Measurements from ENCODE around the gene MAK. TPM values are rescaled to one million over a fixed set of nuclear protein-coding genes. Genes with fewer than 3 reads are reported as not detected.

MAK gene
- total RNA-seq, 2 experiments from 2014 or later = 0.10 TPM; not detected in 1

DNA sequence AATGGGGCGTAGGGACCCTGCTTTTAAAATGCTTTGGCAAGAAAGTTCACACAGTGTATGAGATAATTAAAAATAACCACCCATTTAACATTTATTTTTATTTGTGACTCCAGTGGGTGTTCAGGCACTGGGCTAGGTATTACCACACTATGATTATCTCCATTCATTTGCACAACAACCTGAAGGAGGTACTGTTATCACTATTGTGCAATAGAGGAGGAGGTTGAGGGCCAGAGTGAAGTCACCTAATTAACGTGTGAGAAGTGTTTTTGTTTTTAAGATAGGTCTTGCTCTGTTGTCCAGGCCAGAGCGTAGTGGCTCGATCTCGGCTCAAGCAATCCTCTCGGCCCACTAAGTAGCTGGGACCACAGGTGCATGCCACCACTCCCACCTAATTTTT lies 29.2 kb downstream of the MAK start:
- H3K9me2 ChIP-seq (ENCODE audit: insufficient read depth, low read length) = no peaks in the 10 kb centered on the region
- ChIA-PET CTCF (ENCODE audit: unreplicated experiment) (no interaction called here), POLR2A (no interaction called here)
- no peak overlapping the region for H3K4me3 ChIP-seq (ENCODE audit: low read depth, low read length, poor library complexity, severe bottlenecking)
- TF ChIP-seq, protein P1, sequence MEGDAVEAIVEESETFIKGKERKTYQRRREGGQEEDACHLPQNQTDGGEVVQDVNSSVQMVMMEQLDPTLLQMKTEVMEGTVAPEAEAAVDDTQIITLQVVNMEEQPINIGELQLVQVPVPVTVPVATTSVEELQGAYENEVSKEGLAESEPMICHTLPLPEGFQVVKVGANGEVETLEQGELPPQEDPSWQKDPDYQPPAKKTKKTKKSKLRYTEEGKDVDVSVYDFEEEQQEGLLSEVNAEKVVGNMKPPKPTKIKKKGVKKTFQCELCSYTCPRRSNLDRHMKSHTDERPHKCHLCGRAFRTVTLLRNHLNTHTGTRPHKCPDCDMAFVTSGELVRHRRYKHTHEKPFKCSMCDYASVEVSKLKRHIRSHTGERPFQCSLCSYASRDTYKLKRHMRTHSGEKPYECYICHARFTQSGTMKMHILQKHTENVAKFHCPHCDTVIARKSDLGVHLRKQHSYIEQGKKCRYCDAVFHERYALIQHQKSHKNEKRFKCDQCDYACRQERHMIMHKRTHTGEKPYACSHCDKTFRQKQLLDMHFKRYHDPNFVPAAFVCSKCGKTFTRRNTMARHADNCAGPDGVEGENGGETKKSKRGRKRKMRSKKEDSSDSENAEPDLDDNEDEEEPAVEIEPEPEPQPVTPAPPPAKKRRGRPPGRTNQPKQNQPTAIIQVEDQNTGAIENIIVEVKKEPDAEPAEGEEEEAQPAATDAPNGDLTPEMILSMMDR (conservative IDR thresholded peaks at IDR 0.05; ENCODE audit: low read length) = no peak
- TF ChIP-seq EZH2phosphoT487 (IDR thresholded peaks at IDR 0.05; ENCODE audit: borderline replicate concordance, low read depth, low read length) = no peak
- no peaks in the 10 kb centered on the region for H3K9me3 ChIP-seq (ENCODE audit: low read length)
- no peak overlapping the region for H3K4me2 ChIP-seq (ENCODE audit: low read length)
- H3K4me1 ChIP-seq (ENCODE audit: insufficient read depth, low read length, poor library complexity, severe bottlenecking) = no peaks in the 10 kb centered on the region
- DNase-seq (ENCODE audit: low spot score) = no peak
- H3K79me2 ChIP-seq (ENCODE audit: insufficient read depth, low read depth, low read length) = no peaks in the 10 kb centered on the region
- no peak overlapping the region for H2AFZ ChIP-seq (ENCODE audit: low read length)
- intact Hi-C loops (cut with micrococcal nuclease; ENCODE audit: unreplicated experiment) = no loop called here
- H4K20me1 ChIP-seq (ENCODE audit: insufficient read depth, low read length) = no peaks in the 10 kb centered on the region
- H3K27ac ChIP-seq (ENCODE audit: low read depth, low read length, poor library complexity, severe bottlenecking) = no peak overlapping the region
- H3K36me3 ChIP-seq (ENCODE audit: insufficient read depth, low read length) = no peaks in the 10 kb centered on the region
- no TSS peak for BruUV-seq (replicated peaks)

DNA sequence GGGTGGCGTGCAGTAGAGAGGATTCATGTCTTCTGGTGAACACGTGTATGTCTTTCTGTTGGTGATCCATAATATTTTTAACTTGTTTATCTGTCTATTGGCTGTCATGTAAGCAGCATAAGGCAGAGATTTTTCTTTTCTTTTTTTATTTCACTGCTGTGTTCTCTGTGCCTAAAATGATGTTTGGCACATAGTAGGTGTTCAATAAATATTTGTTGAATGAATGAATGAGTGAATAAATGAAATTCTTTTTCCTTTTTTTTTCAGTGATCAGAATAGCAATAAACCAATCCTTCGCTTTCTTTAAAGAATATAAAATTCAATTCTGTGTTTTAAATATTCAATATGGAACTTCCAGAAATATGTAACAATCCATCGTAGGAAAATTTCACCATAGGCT lies 30.0 kb downstream of the MAK start:
- DNase-seq (ENCODE audit: low spot score) = no peak
- Histone ChIP-seq H3K4me1 (ENCODE audit: insufficient read depth, low read length, poor library complexity, severe bottlenecking) (no peaks in the 10 kb centered on the region), H3K36me3 (ENCODE audit: insufficient read depth, low read length) (no peaks in the 10 kb centered on the region), H3K4me2 (ENCODE audit: low read length) (no peak overlapping the region), H2AFZ (ENCODE audit: low read length) (no peak overlapping the region), H3K79me2 (ENCODE audit: insufficient read depth, low read depth, low read length) (no peaks in the 10 kb centered on the region), H3K9me3 (ENCODE audit: low read length) (no peaks in the 10 kb centered on the region), H3K4me3 (ENCODE audit: low read depth, low read length, poor library complexity, severe bottlenecking) (no peak overlapping the region), H3K27ac (ENCODE audit: low read depth, low read length, poor library complexity, severe bottlenecking) (no peak overlapping the region), H3K9me2 (ENCODE audit: insufficient read depth, low read length) (no peaks in the 10 kb centered on the region), H4K20me1 (ENCODE audit: insufficient read depth, low read length) (no peaks in the 10 kb centered on the region)
- no TSS peak for BruUV-seq (replicated peaks)
- intact Hi-C loops (cut with micrococcal nuclease; ENCODE audit: unreplicated experiment) = no loop called here
- TF ChIP-seq, protein P1 (conservative IDR thresholded peaks at IDR 0.05; ENCODE audit: low read length) = no peak
- no peak for TF ChIP-seq EZH2phosphoT487 (IDR thresholded peaks at IDR 0.05; ENCODE audit: borderline replicate concordance, low read depth, low read length)
- CTCF ChIA-PET (ENCODE audit: unreplicated experiment) = no interaction called here
- POLR2A ChIA-PET = no interaction called here

DNA sequence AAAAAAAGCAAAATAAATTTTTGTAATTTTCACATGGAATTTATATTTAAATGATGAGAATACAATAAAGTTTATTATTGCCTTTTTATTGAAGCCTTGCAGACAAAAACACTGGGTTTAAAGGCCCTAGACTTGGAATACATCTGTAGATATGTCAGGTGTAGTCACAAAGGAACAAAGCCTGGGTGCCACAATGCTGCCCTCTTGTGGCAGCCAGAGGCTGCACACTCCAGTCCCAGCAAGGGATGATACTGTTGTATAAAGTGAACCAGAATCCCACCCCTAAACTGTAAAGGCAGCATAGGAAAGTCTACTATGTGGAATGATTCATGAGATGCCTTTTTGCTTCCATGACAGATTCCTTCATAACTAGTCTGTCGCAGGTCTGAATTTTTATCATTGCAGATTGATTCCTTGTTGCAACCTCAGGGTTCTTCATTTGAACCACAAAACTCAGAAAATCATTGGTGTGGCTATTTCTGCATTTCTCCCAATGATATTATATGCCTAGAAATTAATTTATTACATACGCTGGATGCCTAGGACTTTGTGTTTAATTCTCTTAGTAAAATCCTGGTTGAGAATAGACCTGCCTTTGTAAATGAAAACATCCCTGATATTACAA lies 37.0 kb downstream of the MAK start:
- H2AFZ ChIP-seq (ENCODE audit: low read length) = no peak overlapping the region
- POLR2A ChIA-PET = interaction anchor here (1.0 to 2.1 kb wide), 4 partner anchors 37 to 298 kb away, joined by 3 to 11 read pairs (median 3); partner anchors contain the start of gene MAK
- no peaks in the 10 kb centered on the region for H4K20me1 ChIP-seq (ENCODE audit: insufficient read depth, low read length)
- peak; percentile 70 for DNase-seq (ENCODE audit: low spot score)
- no peaks in the 10 kb centered on the region for H3K9me3 ChIP-seq (ENCODE audit: low read length)
- TF ChIP-seq EZH2phosphoT487 (IDR thresholded peaks at IDR 0.05; ENCODE audit: borderline replicate concordance, low read depth, low read length) = no peak
- TF ChIP-seq, protein P1 (conservative IDR thresholded peaks at IDR 0.05; ENCODE audit: low read length) = peak; percentile 100
- no peak overlapping the region for H3K27ac ChIP-seq (ENCODE audit: low read depth, low read length, poor library complexity, severe bottlenecking)
- no peaks in the 10 kb centered on the region for H3K36me3 ChIP-seq (ENCODE audit: insufficient read depth, low read length)
- H3K9me2 ChIP-seq (ENCODE audit: insufficient read depth, low read length) = no peaks in the 10 kb centered on the region
- BruUV-seq (replicated peaks) = no TSS peak
- intact Hi-C loops (cut with micrococcal nuclease; ENCODE audit: unreplicated experiment) = loop anchor here (1.0 kb wide), 2 partner anchors 291 to 323 kb away; no protein-coding TSS in a partner anchor
- no peak overlapping the region for H3K4me3 ChIP-seq (ENCODE audit: low read depth, low read length, poor library complexity, severe bottlenecking)
- H3K4me1 ChIP-seq (ENCODE audit: insufficient read depth, low read length, poor library complexity, severe bottlenecking) = no peaks in the 10 kb centered on the region
- H3K79me2 ChIP-seq (ENCODE audit: insufficient read depth, low read depth, low read length) = no peaks in the 10 kb centered on the region
- no peak overlapping the region for H3K4me2 ChIP-seq (ENCODE audit: low read length)
- CTCF ChIA-PET (ENCODE audit: unreplicated experiment) = interaction anchor here (1.0 to 1.4 kb wide), 3 partner anchors 268 to 323 kb away, joined by 3 read pairs; no protein-coding TSS in a partner anchor

All from OCI-LY7 (cell line).